Trophoblast cell (in vitro differentiated cells and primary cell): ENCODE data around the gene MCM5.

Experiments used
- DNase-seq, 2 donors: peaks; one replicate each; pipeline ENCODE4 v3.0.0-alpha.2; 2016
- H2AFZ ChIP-seq: 2 replicates; pipeline ENCODE4 v1.6.1; 2013; ENCODE audit warnings: low read length, moderate library complexity, mild to moderate bottlenecking; ENCODE audit not compliant: insufficient read depth, poor library complexity
- H2AK5ac ChIP-seq: 2 replicates; pipeline ENCODE4 v1.6.1; 2013; ENCODE audit warnings: mild to moderate bottlenecking, low read length
- H2BK120ac ChIP-seq: 2 replicates; pipeline ENCODE4 v1.6.1; 2013; ENCODE audit warnings: low read length, mild to moderate bottlenecking, moderate library complexity; ENCODE audit not compliant: insufficient read depth, poor library complexity
- H2BK12ac ChIP-seq: 2 replicates; pipeline ENCODE4 v1.6.1; 2013; ENCODE audit warnings: mild to moderate bottlenecking, low read length, moderate library complexity
- H2BK5ac ChIP-seq: 2 replicates; pipeline ENCODE4 v1.6.1; 2013; ENCODE audit warnings: low read length, low read depth, moderate library complexity, mild to moderate bottlenecking; ENCODE audit not compliant: poor library complexity
- H3K14ac ChIP-seq: 2 replicates; pipeline ENCODE4 v1.6.1; 2013; ENCODE audit warnings: mild to moderate bottlenecking, low read length
- H3K18ac ChIP-seq: 2 replicates; pipeline ENCODE4 v1.6.1; 2013; ENCODE audit warnings: mild to moderate bottlenecking, low read length
- H3K23ac ChIP-seq: 2 replicates; pipeline ENCODE4 v1.6.1; 2013; ENCODE audit warnings: low read length
- H3K27ac ChIP-seq: 2 replicates; pipeline ENCODE4 v1.5.1; 2013; ENCODE audit warnings: low read depth, mild to moderate bottlenecking, inconsistent platforms, low read length, moderate library complexity
- H3K27me3 ChIP-seq: 2 replicates; pipeline ENCODE4 v1.6.1; 2013; ENCODE audit warnings: inconsistent platforms, mild to moderate bottlenecking, low read length, moderate library complexity; ENCODE audit not compliant: insufficient read depth
- H3K36me3 ChIP-seq, 2 experiments: 1 replicate in 1 of 2; 2 replicates in 1 of 2; pipeline ENCODE4 v1.6.1; 2013; ENCODE audit warnings: low read length in 2 of 2, mild to moderate bottlenecking in 2 of 2, moderate library complexity in 1 of 2; ENCODE audit not compliant: insufficient read depth in 2 of 2, control insufficient read depth in 1 of 2
- H3K4ac ChIP-seq: 2 replicates; pipeline ENCODE4 v1.6.1; 2013; ENCODE audit warnings: low read depth, mild to moderate bottlenecking, low read length, moderate library complexity
- H3K4me1 ChIP-seq, 2 experiments: 1 replicate in 1 of 2; 2 replicates in 1 of 2; pipeline ENCODE4 v1.6.1; 2013; ENCODE audit warnings: low read length in 2 of 2, mild to moderate bottlenecking in 2 of 2, moderate library complexity in 1 of 2; ENCODE audit not compliant: insufficient read depth in 2 of 2, control insufficient read depth in 1 of 2
- H3K4me2 ChIP-seq: 2 replicates; pipeline ENCODE4 v1.6.1; 2013; ENCODE audit warnings: inconsistent platforms, mild to moderate bottlenecking, low read length, moderate library complexity
- H3K4me3 ChIP-seq: 2 replicates; pipeline ENCODE4 v1.5.1; 2013; ENCODE audit warnings: mild to moderate bottlenecking, low read depth, low read length, inconsistent platforms
- H3K79me1 ChIP-seq: one replicate; pipeline ENCODE4 v1.6.1; 2013; ENCODE audit warnings: low read length
- H3K79me2 ChIP-seq: 2 replicates; pipeline ENCODE4 v1.6.1; 2013; ENCODE audit warnings: low read length, mild to moderate bottlenecking; ENCODE audit not compliant: control insufficient read depth, insufficient read depth, poor library complexity
- H3K9ac ChIP-seq: 2 replicates; pipeline ENCODE4 v1.6.1; 2013; ENCODE audit warnings: mild to moderate bottlenecking, low read length
- H3K9me3 ChIP-seq: 2 replicates; pipeline ENCODE4 v1.6.1; 2013; ENCODE audit warnings: low read depth, mild to moderate bottlenecking, control low read depth, inconsistent platforms, low read length; ENCODE audit not compliant: insufficient read depth
- H4K12ac ChIP-seq: 2 replicates; pipeline ENCODE4 v1.6.1; 2013; ENCODE audit warnings: low read depth, mild to moderate bottlenecking, low read length, moderate library complexity
- H4K8ac ChIP-seq: 2 replicates; pipeline ENCODE4 v1.6.1; 2013; ENCODE audit warnings: low read depth, mild to moderate bottlenecking, low read length, moderate library complexity
- H4K91ac ChIP-seq: one replicate; pipeline ENCODE4 v1.6.1; 2013; ENCODE audit warnings: low read depth, mild to moderate bottlenecking, low read length, moderate library complexity
- WGBS: extraction: QIAGEN DNeasy Blood & Tissue Kit; methylation state at CpG from one replicate; pipeline ENCODE4 v1.1.7; 2013; ENCODE audit warnings: missing lambda C conversion rate; ENCODE audit not compliant: insufficient read length, insufficient coverage; ENCODE audit errors: extremely low coverage; 5-methylcytosine and 5-hydroxymethylcytosine counted together

The MCM5 gene

DNA sequence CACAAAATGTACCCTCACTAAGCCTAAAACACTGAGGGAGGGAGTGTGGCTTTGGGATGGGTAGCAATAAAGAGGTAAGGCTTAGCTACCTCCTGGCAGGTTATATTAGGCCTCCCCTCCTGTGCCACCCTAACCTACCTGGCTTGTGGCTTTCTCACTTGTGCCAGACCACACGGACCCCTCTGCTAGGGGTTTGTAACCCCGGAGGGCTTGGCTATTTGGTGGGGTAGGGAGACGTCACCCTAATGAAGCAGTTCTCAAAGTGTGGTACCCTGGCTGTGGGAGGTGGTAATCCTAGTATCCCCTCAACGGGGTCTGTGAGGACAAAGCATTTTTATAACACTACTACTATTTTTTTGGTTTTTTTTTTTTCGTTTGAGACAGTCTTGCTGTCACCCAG lies 9.0 kb upstream of the MCM5 start:
- no peak overlapping the region for H3K4me3 ChIP-seq
- H3K79me2 ChIP-seq: no peaks in the 10 kb centered on the region
- H4K91ac ChIP-seq: no peak overlapping the region
- no peak overlapping the region for H3K23ac ChIP-seq
- DNase-seq: no peak
- no peak overlapping the region for H2BK5ac ChIP-seq
- H3K27me3 ChIP-seq: no peaks in the 10 kb centered on the region
- H3K79me1 ChIP-seq: no peaks in the 10 kb centered on the region
- H2AFZ ChIP-seq: no peak overlapping the region
- no CpG with 5 or more reads among the region's 5 CpGs for WGBS
- no peak overlapping the region for H4K12ac ChIP-seq
- H3K14ac ChIP-seq: no peak overlapping the region
- no peak overlapping the region for H2BK12ac ChIP-seq
- no peak overlapping the region for H4K8ac ChIP-seq
- H3K18ac ChIP-seq: no peak overlapping the region
- no peak overlapping the region for H3K4ac ChIP-seq
- H3K27ac ChIP-seq: no peak overlapping the region
- H2AK5ac ChIP-seq: no peak overlapping the region
- H3K4me2 ChIP-seq: no peak overlapping the region
- no peaks in the 10 kb centered on the region for H3K4me1 ChIP-seq
- H3K36me3 ChIP-seq: peaks cover 22 to 42% of the 10 kb centered on the region in 2 experiments
- H3K9ac ChIP-seq: no peak overlapping the region
- H3K9me3 ChIP-seq: no peaks in the 10 kb centered on the region
- H2BK120ac ChIP-seq: no peak overlapping the region

DNA sequence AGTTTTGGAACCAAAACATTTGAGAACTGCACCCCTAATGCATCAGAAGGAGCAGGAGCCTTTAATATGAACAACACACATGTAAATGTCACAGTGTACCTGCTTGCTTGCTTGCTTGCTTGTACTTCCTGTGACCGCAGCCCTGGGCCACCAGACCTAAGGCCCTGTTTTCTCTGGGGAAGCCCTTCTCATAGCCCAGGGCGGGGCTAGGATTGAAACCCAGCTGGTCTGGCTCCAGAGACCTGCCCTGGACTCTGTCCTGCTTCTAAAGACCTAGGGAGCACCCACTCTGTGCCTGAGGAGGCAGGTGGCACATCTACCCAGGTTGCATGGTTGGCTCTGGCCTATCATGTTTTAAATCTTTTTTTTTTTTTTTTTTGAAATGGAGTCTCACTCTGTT lies 7.6 kb upstream of the MCM5 start:
- no peak overlapping the region for H3K4me2 ChIP-seq
- DNase-seq: no peak
- H3K79me2 ChIP-seq: no peaks in the 10 kb centered on the region
- no peak overlapping the region for H4K8ac ChIP-seq
- no peak overlapping the region for H2BK12ac ChIP-seq
- H3K79me1 ChIP-seq: no peaks in the 10 kb centered on the region
- H3K23ac ChIP-seq: no peak overlapping the region
- peaks cover 14 to 31% of the 10 kb centered on the region in 2 experiments for H3K36me3 ChIP-seq
- no peak overlapping the region for H2BK5ac ChIP-seq
- H2BK120ac ChIP-seq: no peak overlapping the region
- H3K14ac ChIP-seq: no peak overlapping the region
- no peak overlapping the region for H2AK5ac ChIP-seq
- no peak overlapping the region for H2AFZ ChIP-seq
- WGBS: no CpG with 5 or more reads among the region's 2 CpGs
- H3K27me3 ChIP-seq: no peaks in the 10 kb centered on the region
- H3K4me1 ChIP-seq: no peaks in the 10 kb centered on the region
- H3K4ac ChIP-seq: no peak overlapping the region
- no peak overlapping the region for H4K91ac ChIP-seq
- H3K9ac ChIP-seq: no peak overlapping the region
- no peak overlapping the region for H3K27ac ChIP-seq
- H3K4me3 ChIP-seq: no peak overlapping the region
- no peaks in the 10 kb centered on the region for H3K9me3 ChIP-seq
- H4K12ac ChIP-seq: no peak overlapping the region
- H3K18ac ChIP-seq: no peak overlapping the region

DNA sequence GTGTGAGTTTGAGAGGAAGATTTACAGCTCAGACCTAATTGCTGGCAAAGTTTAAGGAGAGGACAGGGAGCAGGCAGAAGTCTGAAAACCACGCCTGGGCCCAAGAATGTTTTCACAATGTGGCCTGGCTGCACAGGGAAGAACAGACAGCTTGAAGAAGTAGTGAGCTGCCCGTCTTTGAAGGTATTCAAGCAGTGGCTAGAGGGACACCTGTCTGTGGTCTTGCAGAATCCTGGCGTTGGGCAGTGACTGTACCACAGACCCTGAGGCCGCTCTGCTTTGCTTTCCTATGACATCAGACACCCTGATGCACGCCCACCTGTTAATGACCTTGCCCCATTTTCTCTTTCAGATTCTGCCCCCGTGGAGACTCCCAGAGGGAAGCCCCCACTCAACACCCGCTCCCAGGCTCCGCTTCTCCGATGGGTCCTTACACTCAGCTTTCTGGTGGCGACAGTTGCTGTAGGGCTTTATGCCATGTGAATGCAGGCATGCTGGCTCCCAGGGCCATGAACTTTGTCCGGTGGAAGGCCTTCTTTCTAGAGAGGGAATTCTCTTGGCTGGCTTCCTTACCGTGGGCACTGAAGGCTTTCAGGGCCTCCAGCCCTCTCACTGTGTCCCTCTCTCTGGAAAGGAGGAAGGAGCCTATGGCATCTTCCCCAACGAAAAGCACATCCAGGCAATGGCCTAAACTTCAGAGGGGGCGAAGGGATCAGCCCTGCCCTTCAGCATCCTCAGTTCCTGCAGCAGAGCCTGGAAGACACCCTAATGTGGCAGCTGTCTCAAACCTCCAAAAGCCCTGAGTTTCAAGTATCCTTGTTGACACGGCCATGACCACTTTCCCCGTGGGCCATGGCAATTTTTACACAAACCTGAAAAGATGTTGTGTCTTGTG lies 6.6 kb upstream of the MCM5 start:
- H3K4me2 ChIP-seq: no peak overlapping the region
- H3K79me2 ChIP-seq: no peaks in the 10 kb centered on the region
- H2AFZ ChIP-seq: no peak overlapping the region
- peaks cover 9 to 27% of the 10 kb centered on the region in 2 experiments for H3K36me3 ChIP-seq
- no peaks in the 10 kb centered on the region for H3K79me1 ChIP-seq
- H3K4me1 ChIP-seq: no peaks in the 10 kb centered on the region
- H2BK120ac ChIP-seq: no peak overlapping the region
- H3K14ac ChIP-seq: no peak overlapping the region
- no peak overlapping the region for H3K4ac ChIP-seq
- no peak for DNase-seq
- H2AK5ac ChIP-seq: no peak overlapping the region
- H3K9me3 ChIP-seq: no peaks in the 10 kb centered on the region
- no peak overlapping the region for H3K4me3 ChIP-seq
- H3K18ac ChIP-seq: no peak overlapping the region
- H3K23ac ChIP-seq: no peak overlapping the region
- H3K27ac ChIP-seq: no peak overlapping the region
- H2BK5ac ChIP-seq: no peak overlapping the region
- no peak overlapping the region for H3K9ac ChIP-seq
- no peak overlapping the region for H4K91ac ChIP-seq
- no peak overlapping the region for H4K12ac ChIP-seq
- H3K27me3 ChIP-seq: no peaks in the 10 kb centered on the region
- no peak overlapping the region for H4K8ac ChIP-seq
- WGBS: no CpG with 5 or more reads among the region's 16 CpGs
- H2BK12ac ChIP-seq: no peak overlapping the region

DNA sequence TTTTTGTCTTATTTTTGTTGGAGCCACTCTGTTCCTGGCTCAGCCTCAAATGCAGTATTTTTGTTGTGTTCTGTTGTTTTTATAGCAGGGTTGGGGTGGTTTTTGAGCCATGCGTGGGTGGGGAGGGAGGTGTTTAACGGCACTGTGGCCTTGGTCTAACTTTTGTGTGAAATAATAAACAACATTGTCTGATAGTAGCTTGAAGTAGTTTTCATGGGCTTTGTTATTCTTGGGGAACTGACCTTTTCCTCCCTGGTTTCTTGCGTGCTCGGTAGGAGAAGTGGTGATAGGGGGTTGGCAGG lies 6.0 kb upstream of the MCM5 start:
- Histone ChIP-seq H3K27me3 (no peaks in the 10 kb centered on the region), H3K4me3 (no peak overlapping the region), H3K36me3 (peaks cover 9 to 27% of the 10 kb centered on the region in 2 experiments), H2BK12ac (no peak overlapping the region), H3K9ac (no peak overlapping the region), H2AFZ (no peak overlapping the region), H3K18ac (no peak overlapping the region), H3K4ac (no peak overlapping the region), H3K27ac (no peak overlapping the region), H4K91ac (no peak overlapping the region), H3K23ac (no peak overlapping the region), H4K8ac (no peak overlapping the region), H3K14ac (no peak overlapping the region), H3K9me3 (no peaks in the 10 kb centered on the region), H3K4me1 (no peaks in the 10 kb centered on the region), H3K4me2 (no peak overlapping the region), H2BK120ac (no peak overlapping the region), H2BK5ac (no peak overlapping the region), H3K79me2 (no peaks in the 10 kb centered on the region), H3K79me1 (no peaks in the 10 kb centered on the region), H2AK5ac (no peak overlapping the region), H4K12ac (no peak overlapping the region)
- no CpG with 5 or more reads among the region's 4 CpGs for WGBS
- no peak for DNase-seq
